Measurements from ENCODE around the gene MMP14.

- no peak for TF ChIP-seq CTCF (conservative IDR thresholded peaks at IDR 0.05 in 1 of 2, IDR thresholded peaks at IDR 0.05 in 1 of 2; ENCODE audit: extremely low read depth in 1 of 2, insufficient read depth in 1 of 2, low read depth in 1 of 2, low read length in 2 of 2)
- no peak for TF ChIP-seq EZH2 (IDR thresholded peaks at IDR 0.05; ENCODE audit: borderline replicate concordance, low read length)
Observed at GRCh38 chr14:22896356-22896755, 60.0 kb downstream of the MMP14 start.

Measured in mammary epithelial cell (primary cell).